ENCODE results near the gene IQSEC1.
"Not testable (repeated sequence)": the region's sequence is repeated elsewhere in the genome, so short reads cannot be mapped to it uniquely, and the experiment has no call there.

Gene IQSEC1

GRCh38 chr3:12879191-12879815, 193.9 kb downstream of the IQSEC1 start:
- FAIRE-seq (no peak), DNase-seq (ENCODE audit: low spot score) (no peak)

- DNase-seq (ENCODE audit: low spot score); FAIRE-seq: not testable (repeated sequence)
Observed at GRCh38 chr3:12878758-12879157, 194.5 kb downstream of the IQSEC1 start.

- no peak for DNase-seq (ENCODE audit: low spot score)
- no peak for FAIRE-seq
Observed at GRCh38 chr3:12878141-12878574, 195.1 kb downstream of the IQSEC1 start.

- no peak for FAIRE-seq
- no peak for DNase-seq (ENCODE audit: low spot score)
Observed at GRCh38 chr3:12877040-12877439, 196.2 kb downstream of the IQSEC1 start.

- FAIRE-seq (no peak), DNase-seq (ENCODE audit: low spot score) (no peak)
Observed at GRCh38 chr3:12875857-12876836, 197.1 kb downstream of the IQSEC1 start.

GRCh38 chr3:12871404-12871983, 201.7 kb downstream of the IQSEC1 start:
- FAIRE-seq (no peak), DNase-seq (ENCODE audit: low spot score) (no peak)

GRCh38 chr3:12870942-12871341, 202.3 kb downstream of the IQSEC1 start:
- DNase-seq (ENCODE audit: low spot score) (no peak), FAIRE-seq (no peak)

GRCh38 chr3:12869035-12869621, 204.1 kb downstream of the IQSEC1 start:
- DNase-seq (ENCODE audit: low spot score) (no peak), FAIRE-seq (no peak)

GRCh38 chr3:12868039-12869034, 204.9 kb downstream of the IQSEC1 start:
- FAIRE-seq (peak; percentile 47), DNase-seq (ENCODE audit: low spot score) (peak; percentile 60)

GRCh38 chr3:12866836-12867235, 206.4 kb downstream of the IQSEC1 start:
- FAIRE-seq: no peak
- no peak for DNase-seq (ENCODE audit: low spot score)

- DNase-seq (ENCODE audit: low spot score) (no peak), FAIRE-seq (no peak)
Observed at GRCh38 chr3:12865271-12865670, 208.0 kb downstream of the IQSEC1 start.

GRCh38 chr3:12862387-12862786, 210.8 kb downstream of the IQSEC1 start:
- DNase-seq (ENCODE audit: low spot score) (no peak), FAIRE-seq (no peak)

- FAIRE-seq (no peak), DNase-seq (ENCODE audit: low spot score) (no peak)
Observed at GRCh38 chr3:12861611-12862010, 211.6 kb downstream of the IQSEC1 start.

- no peak for FAIRE-seq
- no peak for DNase-seq (ENCODE audit: low spot score)
Observed at GRCh38 chr3:12859840-12860239, 213.4 kb downstream of the IQSEC1 start.

GRCh38 chr3:12856626-12857025, 216.6 kb downstream of the IQSEC1 start:
- FAIRE-seq (no peak), DNase-seq (ENCODE audit: low spot score) (no peak)

GRCh38 chr3:12854565-12854964, 218.7 kb downstream of the IQSEC1 start:
- no peak for DNase-seq (ENCODE audit: low spot score)
- no peak for FAIRE-seq

GRCh38 chr3:12853847-12854246, 219.4 kb downstream of the IQSEC1 start:
- DNase-seq (ENCODE audit: low spot score); FAIRE-seq: not testable (repeated sequence)

GRCh38 chr3:12852201-12852600, 221.0 kb downstream of the IQSEC1 start:
- DNase-seq (ENCODE audit: low spot score) (no peak), FAIRE-seq (no peak)

Measured in RCC 7860 (cell line).